Astrocyte of the spinal cord (primary cell): ENCODE data around the gene STOML2.
A peak's percentile ranks its signal among the peaks of the same experiment; 100 is the strongest.

Experiments used
- DNase-seq: peaks from one replicate; pipeline ENCODE4 v3.0.0; 2011; ENCODE audit warnings: low read depth, low spot score
- H3K4me3 ChIP-seq: 2 replicates; pipeline ENCODE4 v1.5.1; 2011; ENCODE audit warnings: low read depth, mild to moderate bottlenecking, low read length, moderate library complexity
- CTCF ChIP-seq: IDR thresholded peaks from 2 replicates; pipeline ENCODE4 v1.5.1; 2012; ENCODE audit warnings: low read depth, mild to moderate bottlenecking, low read length, inconsistent platforms
- in situ Hi-C: cut with HindIII; loops from 2 replicates; pipeline ENCODE4 v1.10.0; 2017; ENCODE audit warnings: low sequenced_read_pairs

The STOML2 gene

GRCh38 chr9:35054185-35054835 lies 48.6 kb downstream of the STOML2 start:
- H3K4me3 ChIP-seq, result no peak overlapping the region
- no peak for TF ChIP-seq CTCF
- in situ Hi-C loops, result no loop called here
- no peak for DNase-seq

- no peak overlapping the region for H3K4me3 ChIP-seq
- in situ Hi-C loops, result no loop called here
- peak; percentile 67 for TF ChIP-seq CTCF
- DNase-seq, result peak; percentile 49
Observed at GRCh38 chr9:35051069-35051967, 51.6 kb downstream of the STOML2 start.
